GM18508 (cell line): ENCODE measurements around the gene SNX8.
"Not testable (repeated sequence)": the region's sequence is repeated elsewhere in the genome, so short reads cannot be mapped to it uniquely, and the experiment has no call there.

Experiments
- ATAC-seq: cut with Tn5 transposase; IDR thresholded peaks from one replicate; pipeline ENCODE4 v1.9.1; 2021; ENCODE audit warnings: moderate number of reproducible peaks; ENCODE audit not compliant: insufficient read depth, unreplicated experiment

Gene SNX8

GRCh38 chr7:2269089-2269990, 44.9 kb downstream of the SNX8 start:
- ATAC-seq: not testable (repeated sequence)

- ATAC-seq: no peak
Measured at GRCh38 chr7:2266911-2267310, 47.3 kb downstream of the SNX8 start.

- ATAC-seq: no peak
Measured at GRCh38 chr7:2264158-2264557, 50.1 kb downstream of the SNX8 start.

GRCh38 chr7:2263176-2263575, 51.1 kb downstream of the SNX8 start:
- ATAC-seq: no peak

GRCh38 chr7:2261611-2262010, 52.6 kb downstream of the SNX8 start:
- ATAC-seq: no peak

- no peak for ATAC-seq
Measured at GRCh38 chr7:2260820-2261219, 53.4 kb downstream of the SNX8 start.

GRCh38 chr7:2259480-2259879, 54.8 kb downstream of the SNX8 start:
- ATAC-seq: no peak

- no peak for ATAC-seq
Measured at GRCh38 chr7:2258661-2259365, 55.4 kb downstream of the SNX8 start.

- ATAC-seq: no peak
Measured at GRCh38 chr7:2257651-2258050, 56.6 kb downstream of the SNX8 start.

GRCh38 chr7:2257046-2257551, 57.1 kb downstream of the SNX8 start:
- ATAC-seq: no peak

- ATAC-seq: no peak
Measured at GRCh38 chr7:2256306-2257045, 57.8 kb downstream of the SNX8 start.

GRCh38 chr7:2255145-2256139, 58.8 kb downstream of the SNX8 start:
- no peak for ATAC-seq

- no peak for ATAC-seq
Measured at GRCh38 chr7:2254429-2255144, 59.7 kb downstream of the SNX8 start.

GRCh38 chr7:2253525-2254244, 60.6 kb downstream of the SNX8 start:
- no peak for ATAC-seq

- no peak for ATAC-seq
Measured at GRCh38 chr7:2253021-2253420, 61.2 kb downstream of the SNX8 start.

- ATAC-seq: no peak
Measured at GRCh38 chr7:2251841-2252771, 62.1 kb downstream of the SNX8 start.

- ATAC-seq: no peak
Measured at GRCh38 chr7:2251381-2251780, 62.9 kb downstream of the SNX8 start.
